Measurements from ENCODE around the gene CNGA3. TPM values are rescaled to one million over a fixed set of nuclear protein-coding genes. Genes with fewer than 3 reads are reported as not detected.

CNGA3 gene
- total and polyA plus RNA-seq, 2 experiments from 2014 or later, result not detected

DNA sequence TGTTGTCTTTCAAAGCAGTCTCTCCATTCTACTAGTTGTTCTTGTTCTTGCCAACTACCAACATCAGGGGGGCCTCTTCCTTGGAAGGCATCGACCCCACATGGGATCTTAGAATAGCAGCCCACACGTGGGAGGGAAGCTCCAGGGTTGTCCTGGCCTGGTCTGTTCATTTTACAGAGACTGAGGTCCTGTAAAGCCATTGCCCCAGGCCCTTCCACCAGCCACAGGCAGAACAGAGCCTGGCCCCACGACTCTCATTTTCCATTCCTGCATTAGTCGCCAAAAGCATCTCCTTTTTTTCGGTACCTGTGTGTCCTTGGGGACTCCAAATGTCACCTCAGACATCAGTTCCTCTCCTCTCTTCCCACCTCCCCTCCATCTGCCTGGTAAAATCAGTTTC is 28.0 kb downstream of the CNGA3 start:
- Histone ChIP-seq H4K20me1 (replicated peaks; ENCODE audit: insufficient read depth) (no peaks in the 10 kb centered on the region), H3K4me2 (no peak overlapping the region), H3K27ac (ENCODE audit: low read depth) (no peak overlapping the region), H3K4me1 (ENCODE audit: insufficient read depth) (peaks cover 3% of the 10 kb centered on the region; the same call in 1 of the 2 replicates), H3K4me3 (no peak overlapping the region), H3F3A (replicated peaks; ENCODE audit: low read depth) (no peaks in the 10 kb centered on the region), H3K79me2 (replicated peaks; ENCODE audit: insufficient read depth) (no peaks in the 10 kb centered on the region), H3K27me3 (ENCODE audit: insufficient read depth) (no peaks in the 10 kb centered on the region), H3K9me2 (ENCODE audit: insufficient read depth) (no peaks in the 10 kb centered on the region), H3K36me3 (ENCODE audit: insufficient read depth) (no peaks in the 10 kb centered on the region), H2AFZ (peak overlapping the region; percentile 63; the same call in 1 of the 2 replicates)
- H3K36me3 Mint-ChIP-seq (ENCODE audit: low read depth), result no peaks in the 10 kb centered on the region
- H3K4me3 Mint-ChIP-seq, result no peak overlapping the region
- ATAC-seq (no peak), DNase-seq (ENCODE audit: low spot score) (no peak)
- TF ChIP-seq JUNB (IDR thresholded peaks at IDR 0.05; ENCODE audit: unreplicated experiment), result no peak
- TF ChIP-seq, protein P1, sequence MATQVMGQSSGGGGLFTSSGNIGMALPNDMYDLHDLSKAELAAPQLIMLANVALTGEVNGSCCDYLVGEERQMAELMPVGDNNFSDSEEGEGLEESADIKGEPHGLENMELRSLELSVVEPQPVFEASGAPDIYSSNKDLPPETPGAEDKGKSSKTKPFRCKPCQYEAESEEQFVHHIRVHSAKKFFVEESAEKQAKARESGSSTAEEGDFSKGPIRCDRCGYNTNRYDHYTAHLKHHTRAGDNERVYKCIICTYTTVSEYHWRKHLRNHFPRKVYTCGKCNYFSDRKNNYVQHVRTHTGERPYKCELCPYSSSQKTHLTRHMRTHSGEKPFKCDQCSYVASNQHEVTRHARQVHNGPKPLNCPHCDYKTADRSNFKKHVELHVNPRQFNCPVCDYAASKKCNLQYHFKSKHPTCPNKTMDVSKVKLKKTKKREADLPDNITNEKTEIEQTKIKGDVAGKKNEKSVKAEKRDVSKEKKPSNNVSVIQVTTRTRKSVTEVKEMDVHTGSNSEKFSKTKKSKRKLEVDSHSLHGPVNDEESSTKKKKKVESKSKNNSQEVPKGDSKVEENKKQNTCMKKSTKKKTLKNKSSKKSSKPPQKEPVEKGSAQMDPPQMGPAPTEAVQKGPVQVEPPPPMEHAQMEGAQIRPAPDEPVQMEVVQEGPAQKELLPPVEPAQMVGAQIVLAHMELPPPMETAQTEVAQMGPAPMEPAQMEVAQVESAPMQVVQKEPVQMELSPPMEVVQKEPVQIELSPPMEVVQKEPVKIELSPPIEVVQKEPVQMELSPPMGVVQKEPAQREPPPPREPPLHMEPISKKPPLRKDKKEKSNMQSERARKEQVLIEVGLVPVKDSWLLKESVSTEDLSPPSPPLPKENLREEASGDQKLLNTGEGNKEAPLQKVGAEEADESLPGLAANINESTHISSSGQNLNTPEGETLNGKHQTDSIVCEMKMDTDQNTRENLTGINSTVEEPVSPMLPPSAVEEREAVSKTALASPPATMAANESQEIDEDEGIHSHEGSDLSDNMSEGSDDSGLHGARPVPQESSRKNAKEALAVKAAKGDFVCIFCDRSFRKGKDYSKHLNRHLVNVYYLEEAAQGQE (IDR thresholded peaks at IDR 0.05; ENCODE audit: unreplicated experiment), result no peak
- no peak for TF ChIP-seq ZNF331 (CRISPR knock-in tag; IDR thresholded peaks at IDR 0.05; ENCODE audit: low read depth)
- peaks cover 7% of the 10 kb centered on the region for H3K27me3 Mint-ChIP-seq (ENCODE audit: insufficient read depth, low read depth, poor library complexity)
- no peak overlapping the region for H3K27ac Mint-ChIP-seq
- H3K9me3 Mint-ChIP-seq, result no peaks in the 10 kb centered on the region
- H3K4me1 Mint-ChIP-seq, result peaks cover 5% of the 10 kb centered on the region; the same call in 2 of the 3 replicates

DNA sequence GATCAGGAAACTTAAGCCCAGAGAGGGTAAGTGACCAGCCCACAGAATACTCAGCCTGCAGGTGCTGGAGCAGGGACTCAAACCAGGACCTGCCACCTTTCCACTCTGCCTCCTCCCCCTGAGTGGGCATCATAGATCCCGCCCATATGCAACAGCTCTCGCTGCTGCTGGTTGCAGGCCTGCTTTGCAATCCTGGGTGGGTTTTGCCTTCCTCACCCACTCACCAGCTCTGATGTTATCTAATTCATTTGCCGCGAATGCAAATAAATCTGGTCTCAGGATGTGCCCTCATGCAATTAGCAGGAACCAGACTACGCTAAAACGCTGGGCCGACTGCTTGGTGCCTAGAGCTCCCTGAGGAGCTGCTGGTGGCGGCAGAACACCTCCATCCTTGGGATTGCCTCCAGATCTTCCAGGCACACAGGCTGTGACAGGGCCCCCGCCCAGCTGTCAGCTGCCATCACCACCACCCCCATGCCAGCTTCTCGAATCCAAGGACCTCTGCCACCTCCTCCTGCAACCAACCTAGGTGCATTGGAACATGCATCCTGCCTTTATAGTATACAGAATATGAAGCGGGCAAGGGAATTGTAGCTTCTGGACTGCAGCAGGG is 28.8 kb downstream of the CNGA3 start:
- Mint-ChIP-seq H3K4me1 (peaks cover 5% of the 10 kb centered on the region; the same call in 2 of the 3 replicates), H3K9me3 (no peaks in the 10 kb centered on the region)
- peaks cover 3% of the 10 kb centered on the region; the same call in 1 of the 2 replicates for H3K4me1 ChIP-seq (ENCODE audit: insufficient read depth)

More for the DNA sequence above, 28.8 kb downstream of the CNGA3 start:
- TF ChIP-seq, protein P2, sequence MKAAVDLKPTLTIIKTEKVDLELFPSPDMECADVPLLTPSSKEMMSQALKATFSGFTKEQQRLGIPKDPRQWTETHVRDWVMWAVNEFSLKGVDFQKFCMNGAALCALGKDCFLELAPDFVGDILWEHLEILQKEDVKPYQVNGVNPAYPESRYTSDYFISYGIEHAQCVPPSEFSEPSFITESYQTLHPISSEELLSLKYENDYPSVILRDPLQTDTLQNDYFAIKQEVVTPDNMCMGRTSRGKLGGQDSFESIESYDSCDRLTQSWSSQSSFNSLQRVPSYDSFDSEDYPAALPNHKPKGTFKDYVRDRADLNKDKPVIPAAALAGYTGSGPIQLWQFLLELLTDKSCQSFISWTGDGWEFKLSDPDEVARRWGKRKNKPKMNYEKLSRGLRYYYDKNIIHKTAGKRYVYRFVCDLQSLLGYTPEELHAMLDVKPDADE (IDR thresholded peaks at IDR 0.05), result no peak
- no peak for TF ChIP-seq JUNB (IDR thresholded peaks at IDR 0.05; ENCODE audit: unreplicated experiment)
- TF ChIP-seq, protein P1 (IDR thresholded peaks at IDR 0.05; ENCODE audit: unreplicated experiment), result no peak
- no peak for TF ChIP-seq EZH2 (IDR thresholded peaks at IDR 0.05; ENCODE audit: low read depth, unreplicated experiment)
- H3K4me2 ChIP-seq, result no peak overlapping the region
- no peaks in the 10 kb centered on the region for H3K9me2 ChIP-seq (ENCODE audit: insufficient read depth)
- Mint-ChIP-seq H3K4me3 (no peak overlapping the region), H3K36me3 (ENCODE audit: low read depth) (no peaks in the 10 kb centered on the region), H3K27ac (no peak overlapping the region), H3K27me3 (ENCODE audit: insufficient read depth, low read depth, poor library complexity) (peaks cover 7% of the 10 kb centered on the region)
- no peaks in the 10 kb centered on the region for H3K79me2 ChIP-seq (replicated peaks; ENCODE audit: insufficient read depth)
- no peak overlapping the region for H3K27ac ChIP-seq (ENCODE audit: low read depth)
- peak overlapping the region; percentile 63; the same call in 1 of the 2 replicates for H2AFZ ChIP-seq
- H4K20me1 ChIP-seq (replicated peaks; ENCODE audit: insufficient read depth), result no peaks in the 10 kb centered on the region
- no peaks in the 10 kb centered on the region for H3K36me3 ChIP-seq (ENCODE audit: insufficient read depth)
- no peaks in the 10 kb centered on the region for H3K27me3 ChIP-seq (ENCODE audit: insufficient read depth)
- no peak for DNase-seq (ENCODE audit: low spot score)
- no peak for ATAC-seq
- no peaks in the 10 kb centered on the region for H3F3A ChIP-seq (replicated peaks; ENCODE audit: low read depth)
- no peak overlapping the region for H3K4me3 ChIP-seq

Data from GM23338 (cell line).